Measurements from ENCODE around the gene YEATS4.
A peak's percentile ranks its signal among the peaks of the same experiment; 100 is the strongest.
"Not testable (repeated sequence)": the region's sequence is repeated elsewhere in the genome, so short reads cannot be mapped to it uniquely, and the experiment has no call there.

Gene YEATS4

DNA sequence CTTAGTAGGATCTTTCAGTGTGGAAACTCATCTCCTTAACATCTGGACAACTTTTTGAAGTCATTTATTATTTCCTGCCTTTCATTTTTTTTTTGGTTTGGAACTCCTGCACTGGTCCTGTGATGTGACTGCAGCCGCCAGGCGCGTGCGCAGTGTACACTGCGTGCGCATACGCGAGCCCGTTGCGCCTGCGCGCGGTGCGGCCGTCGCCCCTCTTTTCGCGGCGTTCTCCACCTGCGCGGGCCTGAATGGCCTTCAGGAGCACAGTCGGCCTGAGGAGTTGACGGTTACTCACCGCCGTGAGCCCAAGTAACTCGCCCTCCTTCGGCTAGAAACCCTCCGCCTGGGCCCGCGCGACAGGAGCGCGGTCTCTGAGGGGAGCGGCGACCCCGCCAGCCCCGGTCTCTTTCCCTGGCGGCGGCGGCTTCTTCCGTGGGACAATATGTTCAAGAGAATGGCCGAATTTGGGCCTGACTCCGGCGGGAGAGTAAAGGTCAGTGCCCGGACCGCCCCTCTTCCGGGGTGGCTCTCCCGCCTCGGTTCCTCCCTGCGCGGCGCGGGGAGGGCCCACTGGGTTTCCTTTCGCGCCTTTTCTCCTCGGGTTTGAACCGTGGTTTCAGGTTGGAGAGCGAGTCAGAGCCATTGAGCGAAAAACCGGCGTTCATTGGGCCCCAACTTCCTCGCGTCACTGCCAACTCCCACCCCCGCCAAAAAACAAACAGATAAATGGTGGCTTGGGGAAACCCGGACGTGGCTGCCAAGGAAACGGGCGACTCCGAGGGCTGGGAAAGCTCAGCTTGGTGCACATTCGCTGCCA lies at the start of gene YEATS4:
TSS of gene YEATS4 (plus strand) at position 213 of the 817 bp plus-strand sequence. CDS start at position 443, 230 bp downstream.
- Histone ChIP-seq H3K9me3 (ENCODE audit: control insufficient read depth in 1 of 2, low read length in 2 of 2) (no peaks in the 10 kb centered on the region), H3K4me1 (ENCODE audit: control insufficient read depth in 1 of 2, insufficient read depth in 2 of 2, low read length in 2 of 2) (peaks cover 0 to 14% of the 10 kb centered on the region in 2 donors), H3K4me3 (ENCODE audit: low read depth in 1 of 2, low read length in 2 of 2) (peak within 1 kb of the TSS; percentile 90 to 91), H3K27ac (ENCODE audit: low read length) (peak within 1 kb of the TSS; percentile 83), H3K36me3 (ENCODE audit: control insufficient read depth in 1 of 2, insufficient read depth in 2 of 2, low read length in 2 of 2) (peaks cover 0 to 5% of the 10 kb centered on the region in 2 donors), H3K27me3 (ENCODE audit: low read depth, low read length) (no peaks in the 10 kb centered on the region)

DNA sequence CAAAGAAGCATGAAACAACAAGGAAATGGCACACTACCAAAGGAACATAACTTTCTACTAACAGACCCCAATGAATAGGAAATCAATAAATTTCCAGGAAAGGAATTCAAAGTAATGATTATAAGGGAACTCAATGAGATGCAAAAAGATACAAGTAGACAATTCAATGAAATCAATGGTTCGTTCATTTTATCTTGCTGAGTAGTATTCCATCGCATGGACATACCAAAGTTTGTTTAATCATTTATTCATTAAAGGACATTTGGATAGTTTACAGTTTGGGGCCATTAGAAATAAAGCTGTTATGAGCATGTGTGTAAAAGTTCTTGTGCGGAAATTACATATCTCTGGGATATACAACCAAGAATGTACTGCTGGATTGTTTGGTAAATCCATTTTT lies 46.3 kb upstream of the YEATS4 start:
- Histone ChIP-seq H3K4me1 (ENCODE audit: control insufficient read depth in 1 of 2, insufficient read depth in 2 of 2, low read length in 2 of 2) (no peaks in the 10 kb centered on the region), H3K27ac (ENCODE audit: low read length) (no peak overlapping the region), H3K27me3 (ENCODE audit: low read depth, low read length) (no peaks in the 10 kb centered on the region), H3K4me3 (ENCODE audit: low read depth in 1 of 2, low read length in 2 of 2) (no peak overlapping the region), H3K36me3 (ENCODE audit: control insufficient read depth in 1 of 2, insufficient read depth in 2 of 2, low read length in 2 of 2) (no peaks in the 10 kb centered on the region), H3K9me3 (ENCODE audit: control insufficient read depth in 1 of 2, low read length in 2 of 2) (peaks cover 0 to 4% of the 10 kb centered on the region in 2 donors)

DNA sequence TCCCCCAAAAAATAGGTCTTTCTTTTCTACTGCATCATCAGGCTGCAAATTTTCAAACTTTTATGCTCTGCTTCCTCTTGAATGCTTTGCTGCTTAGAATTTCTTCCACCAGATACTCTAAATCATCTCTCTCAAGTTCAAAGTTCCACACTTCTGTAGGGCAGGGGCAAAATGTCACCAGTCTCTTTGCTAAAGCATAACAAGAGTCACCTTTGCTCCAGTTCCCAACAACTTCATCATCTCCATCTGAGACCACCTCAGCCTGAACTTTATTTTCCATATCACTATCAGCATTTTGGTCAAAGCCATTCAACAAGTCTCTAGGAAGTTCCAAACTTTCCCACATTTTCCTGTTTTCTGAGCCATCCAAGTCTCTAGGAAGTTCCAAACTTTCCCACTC lies 42.8 kb upstream of the YEATS4 start:
- H3K36me3 ChIP-seq (ENCODE audit: control insufficient read depth in 1 of 2, insufficient read depth in 2 of 2, low read length in 2 of 2), result not testable (repeated sequence)

DNA sequence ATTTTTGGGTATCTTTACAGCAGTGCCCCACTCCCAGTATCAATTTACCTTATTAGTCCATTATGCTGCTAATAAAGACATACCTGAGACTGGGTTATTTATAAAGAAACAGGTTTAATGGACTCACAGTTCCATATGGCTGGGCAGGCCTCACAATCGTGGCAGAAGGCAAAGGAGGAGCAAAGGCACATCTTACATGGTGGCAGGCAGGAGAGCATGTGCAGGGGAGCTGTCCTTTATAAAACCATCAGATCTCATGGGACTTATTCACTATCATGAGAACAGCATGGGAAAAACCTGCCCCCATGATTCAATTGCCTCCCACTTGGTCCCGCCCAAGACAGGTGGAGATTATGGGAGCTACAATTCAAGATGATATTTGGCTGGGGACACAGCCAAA lies 42.3 kb upstream of the YEATS4 start:
- not testable (repeated sequence) for H3K27ac ChIP-seq (ENCODE audit: low read length); H3K36me3 ChIP-seq (ENCODE audit: control insufficient read depth in 1 of 2, insufficient read depth in 2 of 2, low read length in 2 of 2); H3K4me1 ChIP-seq (ENCODE audit: control insufficient read depth in 1 of 2, insufficient read depth in 2 of 2, low read length in 2 of 2); H3K27me3 ChIP-seq (ENCODE audit: low read depth, low read length); H3K9me3 ChIP-seq (ENCODE audit: control insufficient read depth in 1 of 2, low read length in 2 of 2); H3K4me3 ChIP-seq (ENCODE audit: low read depth in 1 of 2, low read length in 2 of 2)

More for the DNA sequence above, 42.8 kb upstream of the YEATS4 start:
- H3K9me3 ChIP-seq (ENCODE audit: control insufficient read depth in 1 of 2, low read length in 2 of 2); H3K4me1 ChIP-seq (ENCODE audit: control insufficient read depth in 1 of 2, insufficient read depth in 2 of 2, low read length in 2 of 2); H3K27ac ChIP-seq (ENCODE audit: low read length); H3K4me3 ChIP-seq (ENCODE audit: low read depth in 1 of 2, low read length in 2 of 2); H3K27me3 ChIP-seq (ENCODE audit: low read depth, low read length): not testable (repeated sequence)

DNA sequence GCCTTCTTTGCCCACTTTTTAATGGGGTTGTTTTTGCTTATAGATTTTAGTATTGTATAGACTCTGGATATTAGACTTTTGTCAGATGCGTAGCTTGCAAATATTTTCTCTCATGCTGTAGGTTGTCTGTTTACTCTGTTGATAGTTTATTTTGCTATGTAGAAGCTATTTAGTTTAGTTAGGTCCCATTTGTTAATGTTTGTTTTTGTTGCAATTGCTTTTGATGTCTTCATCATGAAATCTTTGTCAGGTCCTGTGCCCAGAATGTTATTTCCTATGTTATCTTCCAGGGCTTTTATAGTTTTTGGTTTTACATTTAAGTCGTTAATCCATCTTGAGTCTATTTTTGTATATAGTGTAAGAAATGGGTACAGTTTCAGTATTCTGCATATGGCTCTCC lies 41.3 kb upstream of the YEATS4 start:
- Histone ChIP-seq H3K27me3 (ENCODE audit: low read depth, low read length) (no peaks in the 10 kb centered on the region), H3K27ac (ENCODE audit: low read length) (no peak overlapping the region), H3K9me3 (ENCODE audit: control insufficient read depth in 1 of 2, low read length in 2 of 2) (peaks cover 0 to 4% of the 10 kb centered on the region in 2 donors), H3K4me1 (ENCODE audit: control insufficient read depth in 1 of 2, insufficient read depth in 2 of 2, low read length in 2 of 2) (no peaks in the 10 kb centered on the region), H3K36me3 (ENCODE audit: control insufficient read depth in 1 of 2, insufficient read depth in 2 of 2, low read length in 2 of 2) (no peaks in the 10 kb centered on the region), H3K4me3 (ENCODE audit: low read depth in 1 of 2, low read length in 2 of 2) (no peak overlapping the region)

DNA sequence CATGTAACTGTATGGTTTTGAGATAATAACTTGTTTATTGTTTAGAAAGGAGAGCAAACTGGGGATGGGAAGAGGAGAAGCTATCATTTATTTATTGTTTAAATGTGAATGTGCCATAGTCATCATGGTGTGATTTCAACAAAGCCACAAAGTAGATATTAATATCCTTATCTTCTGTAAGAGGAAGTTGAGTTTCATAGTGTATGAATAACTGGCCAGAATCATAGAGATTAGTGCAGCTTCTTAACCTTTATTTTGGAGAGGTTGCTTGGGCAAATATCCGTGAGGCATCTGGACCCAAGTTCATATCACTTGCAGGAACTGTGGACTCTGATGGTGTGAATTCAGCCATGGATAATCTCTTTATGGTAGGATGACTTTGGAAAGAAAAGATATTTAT lies 38.2 kb upstream of the YEATS4 start:
- no peaks in the 10 kb centered on the region for H3K27me3 ChIP-seq (ENCODE audit: low read depth, low read length)
- no peaks in the 10 kb centered on the region for H3K4me1 ChIP-seq (ENCODE audit: control insufficient read depth in 1 of 2, insufficient read depth in 2 of 2, low read length in 2 of 2)
- peaks cover 0 to 4% of the 10 kb centered on the region in 2 donors for H3K9me3 ChIP-seq (ENCODE audit: control insufficient read depth in 1 of 2, low read length in 2 of 2)
- no peaks in the 10 kb centered on the region for H3K36me3 ChIP-seq (ENCODE audit: control insufficient read depth in 1 of 2, insufficient read depth in 2 of 2, low read length in 2 of 2)
- no peak overlapping the region for H3K4me3 ChIP-seq (ENCODE audit: low read depth in 1 of 2, low read length in 2 of 2)
- no peak overlapping the region for H3K27ac ChIP-seq (ENCODE audit: low read length)

DNA sequence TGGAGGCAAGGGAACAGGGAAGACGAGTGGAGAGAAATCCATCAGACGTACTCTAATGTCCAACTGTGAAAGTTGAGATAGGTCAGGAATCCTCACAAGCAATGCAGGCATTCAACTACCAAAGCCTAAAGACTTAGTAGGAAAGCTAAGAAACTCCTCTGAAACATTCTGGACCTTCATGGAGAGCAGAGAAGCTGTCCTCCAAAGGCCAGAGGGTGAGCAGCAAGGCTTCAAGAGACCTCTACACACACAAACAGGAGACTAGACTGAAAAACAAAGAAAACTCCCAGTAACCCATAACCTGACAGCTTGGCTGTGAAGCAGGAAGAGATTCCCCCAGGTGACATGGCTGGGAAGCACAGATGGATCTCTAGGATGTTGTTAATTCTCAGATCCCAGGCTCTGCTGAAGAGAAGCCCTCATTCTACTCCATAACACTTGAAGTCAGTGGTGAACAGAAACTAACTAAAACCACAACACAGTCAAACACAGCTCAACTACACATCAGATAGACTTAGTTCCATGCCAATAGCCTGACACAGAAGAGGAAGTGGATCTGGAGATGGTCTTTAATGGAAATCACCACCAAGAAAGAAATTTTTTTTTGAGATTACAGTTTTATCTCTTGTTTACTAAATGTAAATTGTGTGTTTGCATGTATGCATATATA lies 34.6 kb upstream of the YEATS4 start:
- no peaks in the 10 kb centered on the region for H3K27me3 ChIP-seq (ENCODE audit: low read depth, low read length)
- H3K27ac ChIP-seq (ENCODE audit: low read length), result no peak overlapping the region
- no peak overlapping the region for H3K4me3 ChIP-seq (ENCODE audit: low read depth in 1 of 2, low read length in 2 of 2)
- no peaks in the 10 kb centered on the region for H3K4me1 ChIP-seq (ENCODE audit: control insufficient read depth in 1 of 2, insufficient read depth in 2 of 2, low read length in 2 of 2)
- no peaks in the 10 kb centered on the region for H3K9me3 ChIP-seq (ENCODE audit: control insufficient read depth in 1 of 2, low read length in 2 of 2)
- no peaks in the 10 kb centered on the region for H3K36me3 ChIP-seq (ENCODE audit: control insufficient read depth in 1 of 2, insufficient read depth in 2 of 2, low read length in 2 of 2)

DNA sequence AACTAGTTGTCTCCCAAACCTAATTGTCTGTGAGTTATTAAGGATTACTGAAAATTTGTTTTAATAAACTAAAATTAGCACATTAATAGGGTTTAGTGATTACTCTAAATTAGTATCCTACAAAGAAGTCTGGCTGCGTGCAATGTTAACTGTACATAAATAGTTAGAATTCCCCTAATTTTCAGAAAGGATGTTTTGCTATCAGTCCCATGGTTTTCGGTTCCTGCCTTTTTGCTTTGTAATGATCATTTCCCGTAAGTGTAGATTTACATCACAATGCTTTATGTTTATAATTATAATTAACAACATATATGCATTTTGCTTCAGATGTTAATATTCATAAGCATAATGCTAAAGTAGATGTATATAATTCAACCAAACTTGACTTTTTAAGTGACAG lies 31.1 kb upstream of the YEATS4 start:
- H3K36me3 ChIP-seq (ENCODE audit: control insufficient read depth in 1 of 2, insufficient read depth in 2 of 2, low read length in 2 of 2), result no peaks in the 10 kb centered on the region
- no peaks in the 10 kb centered on the region for H3K4me1 ChIP-seq (ENCODE audit: control insufficient read depth in 1 of 2, insufficient read depth in 2 of 2, low read length in 2 of 2)
- no peaks in the 10 kb centered on the region for H3K27me3 ChIP-seq (ENCODE audit: low read depth, low read length)
- H3K4me3 ChIP-seq (ENCODE audit: low read depth in 1 of 2, low read length in 2 of 2), result no peak overlapping the region
- no peaks in the 10 kb centered on the region for H3K9me3 ChIP-seq (ENCODE audit: control insufficient read depth in 1 of 2, low read length in 2 of 2)
- H3K27ac ChIP-seq (ENCODE audit: low read length), result no peak overlapping the region

DNA sequence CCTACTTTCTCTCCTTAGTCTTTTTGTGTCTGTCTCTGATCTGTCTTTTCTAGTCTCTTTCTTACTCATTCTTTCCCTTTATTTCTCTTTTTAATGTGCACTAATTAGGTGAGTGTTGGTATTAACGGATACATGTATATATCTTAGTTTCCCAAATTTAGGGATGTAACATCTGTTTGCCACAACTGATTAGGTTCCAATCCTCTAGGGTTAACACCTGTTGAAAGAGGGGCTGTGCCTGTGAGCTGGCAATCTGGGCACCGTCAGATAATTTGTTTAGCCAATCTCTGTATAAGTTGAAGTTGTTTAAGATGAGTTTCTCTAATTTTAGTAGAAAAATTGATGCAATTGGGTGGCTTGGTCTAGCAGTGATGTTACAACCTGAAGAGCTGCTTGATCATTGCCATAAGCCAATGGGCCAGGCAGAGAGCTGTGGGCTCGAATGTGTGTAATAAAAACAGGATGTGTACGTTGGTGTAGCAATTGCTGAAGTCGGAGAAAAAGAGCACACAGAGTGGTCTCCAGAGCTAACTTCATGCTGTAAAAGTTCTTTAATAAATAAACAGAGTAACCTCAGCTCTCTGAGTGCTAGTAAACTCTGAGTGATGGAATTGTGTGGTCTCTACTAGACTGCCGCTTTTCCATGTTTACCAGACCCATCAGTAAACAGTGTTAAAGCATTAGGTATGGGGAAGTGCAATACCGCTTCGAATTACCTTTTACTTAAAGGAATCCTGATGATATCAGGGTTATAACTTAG lies 29.7 kb upstream of the YEATS4 start:
- Histone ChIP-seq H3K36me3 (ENCODE audit: control insufficient read depth in 1 of 2, insufficient read depth in 2 of 2, low read length in 2 of 2) (no peaks in the 10 kb centered on the region), H3K27me3 (ENCODE audit: low read depth, low read length) (no peaks in the 10 kb centered on the region), H3K4me3 (ENCODE audit: low read depth in 1 of 2, low read length in 2 of 2) (peak overlapping the region in 1 of 2 donors; percentile 72), H3K9me3 (ENCODE audit: control insufficient read depth in 1 of 2, low read length in 2 of 2) (no peaks in the 10 kb centered on the region), H3K27ac (ENCODE audit: low read length) (peak overlapping the region; percentile 85), H3K4me1 (ENCODE audit: control insufficient read depth in 1 of 2, insufficient read depth in 2 of 2, low read length in 2 of 2) (no peaks in the 10 kb centered on the region)

DNA sequence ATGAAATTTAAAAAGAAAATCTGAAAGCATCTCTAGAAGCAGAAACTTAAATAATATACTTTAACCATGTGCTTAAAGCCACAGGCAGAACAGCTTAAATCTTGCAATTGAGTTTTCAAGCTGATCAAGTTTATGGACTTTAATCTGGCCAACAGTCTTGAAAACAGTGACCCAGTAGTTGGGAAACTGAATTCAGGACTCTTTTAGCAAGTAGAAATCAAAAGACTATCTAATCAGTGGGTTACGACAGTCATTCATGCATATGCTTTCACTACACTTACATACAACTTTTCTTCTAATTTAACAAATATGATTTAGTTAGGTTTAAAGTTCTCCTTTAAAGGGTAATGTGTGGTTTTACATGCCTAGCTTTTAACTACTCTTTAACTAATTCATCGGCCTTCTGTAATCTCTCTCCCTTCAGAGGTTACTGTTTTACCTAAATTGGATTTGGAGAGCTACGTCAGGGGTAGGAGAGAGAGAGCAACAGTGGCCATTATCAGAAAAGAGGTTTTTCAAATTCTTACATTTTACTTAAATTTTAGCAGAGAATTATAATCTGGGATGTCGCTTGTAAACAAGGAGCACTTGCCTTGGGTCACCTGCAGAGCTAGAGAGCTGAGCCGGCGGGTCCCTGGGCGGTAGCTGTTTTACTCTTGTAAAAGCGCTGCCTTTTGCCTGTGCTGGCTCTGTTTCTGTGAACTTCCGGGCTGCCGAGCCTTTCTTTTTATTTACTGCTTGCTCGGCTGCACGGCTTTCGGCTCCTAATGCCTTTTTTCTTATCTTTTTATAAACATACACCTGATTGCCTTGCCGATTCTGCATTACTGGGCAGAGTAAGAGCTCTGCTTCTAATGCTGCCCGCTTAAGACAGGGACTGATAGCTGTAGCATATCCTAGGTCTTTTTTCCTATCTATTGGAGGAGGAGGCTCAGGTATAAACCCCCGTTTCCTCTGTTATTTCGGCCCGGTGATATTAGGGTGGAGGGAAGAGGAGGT lies 28.8 kb upstream of the YEATS4 start:
- H3K4me1 ChIP-seq (ENCODE audit: control insufficient read depth in 1 of 2, insufficient read depth in 2 of 2, low read length in 2 of 2), result no peaks in the 10 kb centered on the region
- H3K36me3 ChIP-seq (ENCODE audit: control insufficient read depth in 1 of 2, insufficient read depth in 2 of 2, low read length in 2 of 2), result no peaks in the 10 kb centered on the region
- H3K4me3 ChIP-seq (ENCODE audit: low read depth in 1 of 2, low read length in 2 of 2), result peak overlapping the region; percentile 61 to 72
- no peaks in the 10 kb centered on the region for H3K9me3 ChIP-seq (ENCODE audit: control insufficient read depth in 1 of 2, low read length in 2 of 2)
- no peaks in the 10 kb centered on the region for H3K27me3 ChIP-seq (ENCODE audit: low read depth, low read length)
- H3K27ac ChIP-seq (ENCODE audit: low read length), result peak overlapping the region; percentile 85
